ENCODE results near the gene LUZP1. TPM values are rescaled to one million over a fixed set of nuclear protein-coding genes. Genes with fewer than 3 reads are reported as not detected.
A peak's percentile ranks its signal among the peaks of the same experiment; 100 is the strongest.

Gene LUZP1
- total RNA-seq, 1 experiment from 2014 or later = 22.4 TPM

DNA sequence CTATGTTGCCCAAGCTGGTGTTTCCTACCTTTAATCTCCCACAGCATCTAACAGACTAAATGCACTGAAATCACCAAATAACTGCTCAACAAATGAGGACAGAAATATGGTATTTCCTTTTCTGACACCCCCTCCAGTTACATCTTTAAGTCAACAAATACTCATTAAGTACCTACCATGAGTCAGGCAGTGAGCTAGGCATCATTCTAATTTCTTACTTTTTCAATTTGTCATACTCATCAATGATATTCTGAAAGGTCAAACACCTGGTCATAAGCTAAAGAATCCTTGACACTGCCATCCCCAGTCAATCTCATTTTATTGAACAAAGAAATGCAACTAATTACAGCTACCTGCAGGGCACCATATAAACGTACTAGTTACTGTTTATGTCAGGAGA lies 36.6 kb downstream of the LUZP1 start:
- peak overlapping the region; percentile 54 for H3K4me2 ChIP-seq (ENCODE audit: low read length)
- H3K9me2 ChIP-seq (ENCODE audit: insufficient read depth) = no peaks in the 10 kb centered on the region
- ATAC-seq (peak; percentile 50; the same call in 1 of the 2 replicates), DNase-seq (ENCODE audit: low read depth, low spot score) (no peak)
- no TSS peak for BruUV-seq (replicated peaks)
- ChIA-PET POLR2A (no interaction called here), RAD21 (ENCODE audit: low non-redundant PET in 1 of 2, low total read pairs in 2 of 2, uncharacterized antibody in 2 of 2, unreplicated experiment in 2 of 2) (no interaction called here), CTCF (interaction anchor here (1.2 kb wide), 1 partner anchor 33 kb away, joined by 3 read pairs; no protein-coding TSS in a partner anchor)
- H3K9ac ChIP-seq (ENCODE audit: low read length) = no peak overlapping the region
- peaks cover 2 to 16% of the 10 kb centered on the region in 2 experiments; a peak in 2 of 4 replicates for H3K4me1 ChIP-seq (ENCODE audit: control insufficient read depth in 1 of 2, insufficient read depth in 2 of 2, low read length in 2 of 2)
- TF ChIP-seq EGR1 (IDR thresholded peaks at IDR 0.05; ENCODE audit: low read depth) (no peak), POLR2A (IDR thresholded peaks at IDR 0.05; ENCODE audit: borderline replicate concordance, extremely low read depth, insufficient read depth, insufficient read length) (no peak), SRF (IDR thresholded peaks at IDR 0.05; ENCODE audit: low read depth) (no peak), CBX3 (IDR thresholded peaks at IDR 0.05; ENCODE audit: low read depth) (no peak), ELF1 (IDR thresholded peaks at IDR 0.05; ENCODE audit: borderline replicate concordance, low read depth) (no peak), SP1 (IDR thresholded peaks at IDR 0.05; ENCODE audit: low read depth) (no peak), JUND (IDR thresholded peaks at IDR 0.05) (no peak), CTCF (IDR thresholded peaks at IDR 0.05 in 2 of 3, conservative IDR thresholded peaks at IDR 0.05 in 1 of 3; ENCODE audit: borderline replicate concordance in 1 of 3, insufficient read depth in 1 of 3, low read depth in 2 of 3, low read length in 2 of 3) (no peak)
- peaks cover 88% of the 10 kb centered on the region for H3K79me2 ChIP-seq (ENCODE audit: insufficient read depth, low read length)
- H3K27me3 ChIP-seq (ENCODE audit: insufficient read depth, low read length) = no peaks in the 10 kb centered on the region
- H3K27ac ChIP-seq (ENCODE audit: low read depth, low read length) = no peak overlapping the region
- no peaks in the 10 kb centered on the region for H3K9me3 ChIP-seq (ENCODE audit: control insufficient read depth in 1 of 2, insufficient read depth in 1 of 2, low read depth in 1 of 2, low read length in 2 of 2)
- no peaks in the 10 kb centered on the region for H4K20me1 ChIP-seq (ENCODE audit: insufficient read depth)
- H3K36me3 ChIP-seq (ENCODE audit: control insufficient read depth in 1 of 2, insufficient read depth in 2 of 2, low read length in 2 of 2) = no peaks in the 10 kb centered on the region
- H2AFZ ChIP-seq (ENCODE audit: low read depth, low read length, poor library complexity, severe bottlenecking) = no peak overlapping the region
- intact Hi-C loops (cut with micrococcal nuclease) = no loop called here
- no peak overlapping the region; a peak in 1 of 4 replicates for H3K4me3 ChIP-seq (replicated peaks in 1 of 2; ENCODE audit: low read depth in 1 of 2, low read length in 2 of 2)

- no peaks in the 10 kb centered on the region for H3K36me3 ChIP-seq (ENCODE audit: control insufficient read depth in 1 of 2, insufficient read depth in 2 of 2, low read length in 2 of 2)
- intact Hi-C loops (cut with micrococcal nuclease) = no loop called here
- RAD21 ChIA-PET (ENCODE audit: low non-redundant PET in 1 of 2, low total read pairs in 2 of 2, uncharacterized antibody in 2 of 2, unreplicated experiment in 2 of 2) = no interaction called here
- no peaks in the 10 kb centered on the region for H3K9me3 ChIP-seq (ENCODE audit: control insufficient read depth in 1 of 2, insufficient read depth in 1 of 2, low read depth in 1 of 2, low read length in 2 of 2)
- H3K27me3 ChIP-seq (ENCODE audit: insufficient read depth, low read length) = no peaks in the 10 kb centered on the region
- H3K9me2 ChIP-seq (ENCODE audit: insufficient read depth) = no peaks in the 10 kb centered on the region
- no peak for TF ChIP-seq EGR1 (IDR thresholded peaks at IDR 0.05; ENCODE audit: low read depth)
- TF ChIP-seq CTCF (IDR thresholded peaks at IDR 0.05 in 2 of 3, conservative IDR thresholded peaks at IDR 0.05 in 1 of 3; ENCODE audit: borderline replicate concordance in 1 of 3, insufficient read depth in 1 of 3, low read depth in 2 of 3, low read length in 2 of 3) = no peak
- no peak for TF ChIP-seq FOSL1 (IDR thresholded peaks at IDR 0.05; ENCODE audit: low read depth)
- no peak for TF ChIP-seq SP1 (IDR thresholded peaks at IDR 0.05; ENCODE audit: low read depth)
- TF ChIP-seq JUND (IDR thresholded peaks at IDR 0.05) = no peak
- TF ChIP-seq YY1 (IDR thresholded peaks at IDR 0.05; ENCODE audit: extremely low read depth, insufficient replicate concordance, low read depth, low read length) = no peak
- TF ChIP-seq ZFX (IDR thresholded peaks at IDR 0.05) = no peak
- TF ChIP-seq ZNF274 (IDR thresholded peaks at IDR 0.05; ENCODE audit: low read depth, low read length) = no peak
- no peak for TF ChIP-seq CEBPB (IDR thresholded peaks at IDR 0.05; ENCODE audit: low read depth)
- TF ChIP-seq POLR2AphosphoS5 (IDR thresholded peaks at IDR 0.05; ENCODE audit: low read depth, low read length) = no peak
- peaks cover 2 to 16% of the 10 kb centered on the region in 2 experiments; a peak in 2 of 4 replicates for H3K4me1 ChIP-seq (ENCODE audit: control insufficient read depth in 1 of 2, insufficient read depth in 2 of 2, low read length in 2 of 2)
- ATAC-seq = no peak
- H3K4me3 ChIP-seq (replicated peaks in 1 of 2; ENCODE audit: low read depth in 1 of 2, low read length in 2 of 2) = no peak overlapping the region
- H3K79me2 ChIP-seq (ENCODE audit: insufficient read depth, low read length) = peaks cover 87% of the 10 kb centered on the region
- POLR2A ChIA-PET = no interaction called here
- no peak for DNase-seq (ENCODE audit: low read depth, low spot score)
- H3K9ac ChIP-seq (ENCODE audit: low read length) = no peak overlapping the region
- no peak overlapping the region for H2AFZ ChIP-seq (ENCODE audit: low read depth, low read length, poor library complexity, severe bottlenecking)
- CTCF ChIA-PET = no interaction called here
- H3K27ac ChIP-seq (ENCODE audit: low read depth, low read length) = no peak overlapping the region
- no TSS peak for BruUV-seq (replicated peaks)
- no peaks in the 10 kb centered on the region for H4K20me1 ChIP-seq (ENCODE audit: insufficient read depth)
- no peak overlapping the region for H3K4me2 ChIP-seq (ENCODE audit: low read length)
These were observed 38.8 kb downstream of the LUZP1 start for GRCh38 chr1:23129846-23130245.
